Fibroblast of pulmonary artery (primary cell): ENCODE data around the gene TIMP4.
A peak's percentile ranks its signal among the peaks of the same experiment; 100 is the strongest.

Source experiments
- DNase-seq: peaks from one replicate; pipeline ENCODE4 v3.0.0-alpha.2; 2010; ENCODE audit warnings: low read depth
- H3K4me3 ChIP-seq: replicated peaks from 2 replicates; pipeline ENCODE4 v1.5.1; 2011; ENCODE audit warnings: low read depth, mild to moderate bottlenecking, control low read depth, low read length, moderate library complexity
- TF ChIP-seq, protein P1 (sequence below): IDR thresholded peaks from 2 replicates; pipeline ENCODE4 v1.5.1; 2011; ENCODE audit warnings: mild to moderate bottlenecking, control low read depth, low read length, inconsistent platforms; ENCODE audit errors: missing control alignments

TIMP4 gene

DNA sequence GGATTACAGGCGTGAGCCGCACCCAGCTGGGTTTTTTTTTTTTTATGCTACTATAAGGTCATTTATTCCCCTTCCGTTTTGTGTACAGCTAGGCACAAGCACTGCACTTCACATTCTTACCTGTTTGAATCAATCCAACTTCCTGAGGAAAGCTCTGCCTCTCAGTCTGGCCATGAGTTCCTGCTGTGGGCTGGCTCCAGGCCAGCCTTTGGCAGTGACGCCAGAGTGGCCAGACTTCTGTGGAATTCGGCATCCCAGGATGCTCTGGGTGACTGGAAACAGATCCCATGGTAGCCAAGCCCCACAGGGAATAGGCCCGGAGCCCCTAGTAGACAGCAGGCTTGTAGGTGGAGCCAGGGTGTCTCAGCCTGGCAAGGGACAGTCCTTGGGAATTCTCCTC, 21.5 kb upstream of the TIMP4 start:
- DNase-seq = peak; percentile 88
- TF ChIP-seq, protein P1, sequence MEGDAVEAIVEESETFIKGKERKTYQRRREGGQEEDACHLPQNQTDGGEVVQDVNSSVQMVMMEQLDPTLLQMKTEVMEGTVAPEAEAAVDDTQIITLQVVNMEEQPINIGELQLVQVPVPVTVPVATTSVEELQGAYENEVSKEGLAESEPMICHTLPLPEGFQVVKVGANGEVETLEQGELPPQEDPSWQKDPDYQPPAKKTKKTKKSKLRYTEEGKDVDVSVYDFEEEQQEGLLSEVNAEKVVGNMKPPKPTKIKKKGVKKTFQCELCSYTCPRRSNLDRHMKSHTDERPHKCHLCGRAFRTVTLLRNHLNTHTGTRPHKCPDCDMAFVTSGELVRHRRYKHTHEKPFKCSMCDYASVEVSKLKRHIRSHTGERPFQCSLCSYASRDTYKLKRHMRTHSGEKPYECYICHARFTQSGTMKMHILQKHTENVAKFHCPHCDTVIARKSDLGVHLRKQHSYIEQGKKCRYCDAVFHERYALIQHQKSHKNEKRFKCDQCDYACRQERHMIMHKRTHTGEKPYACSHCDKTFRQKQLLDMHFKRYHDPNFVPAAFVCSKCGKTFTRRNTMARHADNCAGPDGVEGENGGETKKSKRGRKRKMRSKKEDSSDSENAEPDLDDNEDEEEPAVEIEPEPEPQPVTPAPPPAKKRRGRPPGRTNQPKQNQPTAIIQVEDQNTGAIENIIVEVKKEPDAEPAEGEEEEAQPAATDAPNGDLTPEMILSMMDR = no peak
- H3K4me3 ChIP-seq = no peak overlapping the region

DNA sequence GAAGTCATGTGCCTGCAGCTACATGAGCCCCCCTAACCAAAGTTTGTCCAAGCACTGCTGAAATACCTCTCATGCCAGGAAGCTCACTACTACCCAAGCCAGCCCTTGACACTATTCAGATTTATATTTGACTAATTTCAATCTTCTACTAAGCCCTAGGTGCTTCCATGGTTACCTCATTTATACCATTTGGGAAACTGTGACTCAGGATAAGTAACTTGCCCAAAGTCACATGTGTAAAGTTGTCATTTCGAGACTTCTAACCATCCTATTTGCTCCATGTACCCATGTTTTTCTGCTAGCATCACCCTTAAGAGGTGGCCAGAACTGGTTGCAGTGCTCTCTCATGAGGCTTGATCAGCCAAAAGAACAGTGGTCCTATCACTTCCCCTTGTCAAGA, 20.7 kb upstream of the TIMP4 start:
- no peak overlapping the region for H3K4me3 ChIP-seq
- DNase-seq = no peak
- TF ChIP-seq, protein P1 = no peak

DNA sequence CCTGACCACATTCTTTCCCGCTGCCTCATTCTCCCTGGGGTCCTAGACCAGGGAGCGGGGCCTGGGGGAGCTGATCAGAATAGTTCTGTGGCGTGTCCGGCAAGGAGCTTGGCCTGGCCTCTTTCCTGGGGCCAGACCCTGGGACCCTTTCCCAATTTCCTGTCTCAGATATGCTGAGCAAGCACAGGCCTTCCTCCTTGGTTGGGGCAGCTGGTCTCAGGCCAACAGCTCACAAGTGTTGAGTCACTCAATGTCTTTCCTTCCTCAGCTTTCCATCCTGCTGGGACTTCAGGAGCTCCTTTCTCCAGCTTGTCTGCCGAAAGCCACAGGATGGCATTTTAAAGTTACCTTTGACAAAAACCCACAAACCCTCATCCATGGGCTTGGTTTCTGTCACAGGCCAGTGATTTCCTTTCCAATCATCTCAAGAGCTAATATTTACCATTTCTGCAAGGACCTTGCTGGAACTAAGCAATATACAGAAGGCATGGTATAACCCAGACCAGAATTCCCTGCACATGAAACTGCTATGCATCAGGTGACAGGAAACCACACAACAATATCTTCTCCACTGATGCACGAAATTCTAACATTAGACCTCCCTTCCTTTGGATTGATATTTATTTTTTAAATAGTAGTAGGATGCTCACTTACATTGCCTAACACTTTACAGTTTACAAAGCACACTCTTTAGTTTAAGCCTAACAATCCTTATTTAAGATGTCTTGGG, 19.5 kb upstream of the TIMP4 start:
- H3K4me3 ChIP-seq = no peak overlapping the region
- TF ChIP-seq, protein P1 = no peak
- peak; percentile 86 for DNase-seq

DNA sequence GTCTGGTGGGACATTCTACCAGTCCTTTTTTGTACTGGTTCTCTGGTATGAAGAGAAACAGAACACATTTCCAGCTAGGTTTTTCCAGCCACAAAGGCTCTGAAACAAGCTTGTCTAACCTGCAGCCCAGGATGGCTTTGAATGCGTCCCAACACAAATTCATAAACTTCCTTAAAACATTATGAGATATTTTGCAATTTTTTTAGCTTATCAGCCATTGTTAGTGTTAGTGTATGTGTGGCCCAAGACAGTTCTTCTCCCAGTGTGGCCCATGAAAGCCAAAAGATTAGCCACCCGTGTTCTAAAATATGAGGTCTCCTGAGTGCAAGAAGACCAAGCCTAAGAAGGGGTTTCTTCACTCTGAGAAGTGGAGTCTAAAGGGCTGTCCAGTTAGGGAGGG, 18.4 kb upstream of the TIMP4 start:
- TF ChIP-seq, protein P1 = no peak
- no peak overlapping the region for H3K4me3 ChIP-seq
- no peak for DNase-seq

DNA sequence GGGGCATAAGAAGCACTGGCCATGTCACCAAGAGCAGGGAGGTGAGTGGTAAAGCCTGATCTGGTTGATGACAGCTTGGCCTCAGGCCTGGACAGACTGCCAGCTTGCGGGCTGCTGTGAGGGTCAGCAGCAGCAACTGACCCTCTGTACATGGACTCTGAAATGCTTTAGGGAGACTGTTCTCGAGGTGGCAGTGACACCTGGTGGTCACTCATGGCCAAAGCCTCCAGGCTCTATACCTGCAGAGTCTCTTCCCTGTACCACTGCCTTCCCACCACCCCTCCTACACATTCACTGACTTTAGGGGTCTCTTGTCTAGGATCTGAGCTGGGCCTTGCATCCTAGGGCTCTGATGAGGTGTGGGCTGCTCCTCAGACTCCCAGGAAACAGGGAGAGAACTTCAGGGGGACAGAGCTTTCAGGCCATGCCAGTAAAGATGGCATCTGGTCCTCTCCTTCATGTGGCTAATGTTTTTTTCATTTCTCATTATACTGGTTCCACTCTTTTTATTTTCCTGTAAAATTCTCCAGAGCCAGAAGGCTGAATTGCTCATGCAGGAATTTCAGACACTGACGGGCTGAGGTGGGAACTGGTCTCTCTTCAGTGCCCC, 17.2 kb upstream of the TIMP4 start:
- peak; percentile 81 for DNase-seq
- no peak overlapping the region for H3K4me3 ChIP-seq
- TF ChIP-seq, protein P1 = peak; percentile 97

DNA sequence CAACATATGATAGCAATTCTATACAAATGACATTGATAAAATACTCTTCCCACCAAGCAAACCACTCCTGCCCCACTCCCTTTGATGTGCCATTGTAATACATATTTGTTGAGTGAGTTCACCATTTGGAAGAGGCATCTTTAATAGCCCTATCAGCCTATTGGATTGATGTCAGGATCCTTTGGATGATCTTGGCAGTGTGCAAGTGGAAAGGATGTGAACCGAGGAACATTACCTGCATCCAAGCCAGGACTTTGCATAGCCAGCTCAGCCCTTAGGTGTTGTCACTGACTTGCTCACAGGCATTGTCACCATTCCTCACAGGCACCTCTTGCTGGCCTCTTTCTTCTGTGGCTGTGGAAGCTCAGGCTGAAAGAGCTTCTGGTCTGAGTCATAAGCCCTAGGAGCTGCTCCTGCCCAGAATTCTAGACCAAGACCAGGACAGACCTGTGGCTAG, 16.5 kb upstream of the TIMP4 start:
- TF ChIP-seq, protein P1 = no peak
- DNase-seq = peak; percentile 41
- no peak overlapping the region for H3K4me3 ChIP-seq
